HG03521 (cell line): ENCODE data around the gene TDRD7.

Source experiments
- ATAC-seq: cut with Tn5 transposase; IDR thresholded peaks from one replicate; pipeline ENCODE4 v1.9.1; 2021; ENCODE audit warnings: mild to moderate bottlenecking, moderate library complexity; ENCODE audit not compliant: unreplicated experiment

The TDRD7 gene

DNA sequence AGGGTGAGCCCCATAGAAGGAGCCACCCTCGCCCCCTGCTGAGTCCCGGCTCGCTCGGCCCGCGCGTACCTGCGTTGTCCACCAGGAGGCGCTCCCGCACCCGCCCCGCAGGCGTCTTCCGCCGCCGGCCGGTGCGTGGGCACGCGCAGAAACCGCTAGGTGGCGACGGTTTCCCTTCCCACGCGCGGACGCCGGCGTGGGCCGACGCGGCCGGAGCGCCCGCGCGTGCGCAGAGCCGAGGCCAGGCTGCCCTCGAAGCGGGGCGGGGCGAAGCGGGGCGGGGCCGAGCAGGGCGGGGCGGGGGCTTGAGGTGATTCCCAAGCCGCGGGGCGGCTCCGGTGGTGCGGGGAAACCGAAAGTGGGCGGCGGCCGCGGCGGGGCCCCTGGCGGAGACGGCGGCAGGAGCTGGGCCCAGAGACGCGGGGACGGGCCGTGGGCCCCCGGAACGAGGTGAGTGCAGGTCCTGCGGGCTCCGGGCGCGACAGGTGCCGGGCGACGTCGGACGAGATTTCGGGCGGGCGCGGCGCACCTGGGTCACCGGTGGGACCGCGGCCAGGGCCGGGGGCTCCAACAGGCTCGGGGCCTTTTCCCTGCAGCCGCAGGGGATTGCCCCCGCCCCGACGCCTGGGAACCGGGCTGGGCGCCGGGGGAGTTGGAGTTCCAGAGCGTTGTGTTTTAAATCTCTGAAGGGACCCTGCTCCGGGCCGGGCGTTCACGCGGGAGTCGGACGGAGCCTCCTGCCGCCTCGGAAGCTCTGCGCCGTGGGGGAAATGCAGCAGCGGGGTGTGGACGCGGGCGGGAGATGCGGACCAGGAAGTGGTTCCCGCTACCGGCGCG is at the start of gene TDRD7:
TDRD7 (plus strand) TSS at position 308 of the 837 bp plus-strand sequence. CDS start 16,370 bp downstream, outside the sequence.
- ATAC-seq, result peak; percentile 87

- no peak for ATAC-seq
These were observed 48.9 kb upstream of the TDRD7 start for GRCh38 chr9:97362777-97363545.

GRCh38 chr9:97363661-97364299 is 48.1 kb upstream of the TDRD7 start:
- no peak for ATAC-seq

GRCh38 chr9:97364769-97365490 is 47.0 kb upstream of the TDRD7 start:
- ATAC-seq, result no peak

DNA sequence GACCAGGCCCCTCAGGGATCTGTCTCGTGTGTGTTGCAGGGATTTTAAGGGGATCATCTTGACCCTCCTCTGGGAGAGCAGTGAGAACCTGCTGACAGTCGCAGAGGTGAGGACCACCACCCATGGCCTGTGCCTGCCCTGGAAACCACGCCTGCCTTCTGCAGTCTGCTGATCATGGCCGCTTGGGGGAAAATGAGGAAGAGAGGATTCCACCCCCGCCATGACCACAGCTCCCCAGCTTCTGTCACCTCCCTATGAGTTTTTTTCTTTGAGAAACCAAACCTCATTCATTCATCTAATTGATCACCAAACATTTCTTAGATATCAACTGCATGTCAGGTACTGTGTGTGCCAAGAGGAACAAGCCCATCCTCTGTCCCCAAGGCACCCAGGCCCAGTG is 46.3 kb upstream of the TDRD7 start:
- ATAC-seq, result no peak

GRCh38 chr9:97366476-97366875 is 45.4 kb upstream of the TDRD7 start:
- no peak for ATAC-seq

DNA sequence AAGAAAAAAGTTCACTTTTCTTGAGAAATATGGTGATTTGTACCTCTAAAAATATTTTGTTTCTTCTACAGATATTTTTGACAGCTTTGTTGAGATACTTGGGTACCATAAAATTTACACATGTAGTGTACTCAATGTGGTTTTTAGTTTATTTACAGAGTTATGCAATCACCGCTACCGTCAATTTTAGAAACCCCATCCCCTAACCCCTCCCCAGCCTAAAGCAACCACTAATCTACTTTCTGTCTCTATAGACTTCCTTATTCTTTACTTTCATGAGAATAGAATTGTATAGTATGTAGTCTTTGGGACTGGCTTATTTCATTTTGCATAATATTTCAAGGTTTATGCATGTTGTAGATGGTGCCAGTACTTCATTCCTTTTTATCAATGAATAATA is 45.0 kb upstream of the TDRD7 start:
- no peak for ATAC-seq

DNA sequence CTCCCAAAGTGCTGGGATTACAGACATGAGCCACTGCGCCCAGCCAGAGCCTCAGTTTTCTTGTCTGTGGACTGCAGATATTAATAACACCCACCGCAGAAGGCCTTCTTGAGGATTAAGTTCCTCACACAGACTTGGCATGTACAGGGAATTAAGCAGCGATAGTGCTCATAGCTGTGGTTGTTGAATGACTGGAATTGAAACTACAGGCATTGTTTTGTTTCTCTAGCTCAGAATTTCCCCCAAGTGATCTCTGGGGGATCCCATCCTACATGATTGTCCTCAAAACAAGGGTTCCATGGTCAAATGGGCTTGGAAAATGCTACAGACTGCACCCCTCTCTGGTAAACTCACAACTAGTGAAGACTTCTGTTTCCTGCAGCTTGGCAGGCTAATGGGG is 44.2 kb upstream of the TDRD7 start:
- ATAC-seq, result no peak

GRCh38 chr9:97368964-97369363 is 42.9 kb upstream of the TDRD7 start:
- no peak for ATAC-seq

GRCh38 chr9:97372580-97372979 is 39.3 kb upstream of the TDRD7 start:
- no peak for ATAC-seq

DNA sequence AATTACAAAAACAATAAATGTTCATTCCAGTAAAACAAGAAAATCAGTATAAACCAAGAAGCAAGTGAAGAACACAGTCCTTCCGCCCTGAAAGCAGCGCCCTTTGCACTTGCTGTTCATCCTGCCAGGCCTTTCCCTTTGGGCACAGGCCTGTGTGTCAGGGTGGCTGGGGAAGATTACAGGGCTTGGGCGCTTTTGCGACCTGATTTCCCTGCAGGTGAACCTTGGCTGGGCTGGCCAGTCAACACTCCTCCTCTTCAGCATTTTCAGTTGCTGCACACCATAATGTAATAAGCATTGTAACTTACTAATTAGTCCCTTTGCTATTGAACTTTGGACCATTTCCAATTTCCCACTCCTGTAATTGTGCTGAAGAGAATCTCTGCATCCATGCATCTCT is 38.6 kb upstream of the TDRD7 start:
- no peak for ATAC-seq

DNA sequence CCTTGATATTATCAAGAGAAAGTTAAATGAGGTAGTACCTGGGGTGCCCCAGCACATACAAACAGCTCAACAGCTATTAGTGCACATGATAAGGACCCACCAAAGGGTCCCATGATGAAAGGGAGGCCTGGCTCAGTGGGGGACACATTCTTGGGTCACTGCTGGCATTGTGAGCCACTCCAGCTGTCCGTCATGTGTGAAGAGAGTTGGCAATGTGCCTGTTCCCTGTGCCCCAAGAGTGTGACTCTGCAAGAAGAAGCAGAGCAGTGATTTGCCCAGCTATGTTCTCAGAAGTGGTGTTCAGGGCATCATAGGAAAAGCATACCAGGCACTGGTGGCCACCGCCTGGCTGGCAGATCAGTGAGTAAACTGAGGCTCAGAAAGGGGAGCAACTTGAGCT is 37.1 kb upstream of the TDRD7 start:
- ATAC-seq, result no peak

DNA sequence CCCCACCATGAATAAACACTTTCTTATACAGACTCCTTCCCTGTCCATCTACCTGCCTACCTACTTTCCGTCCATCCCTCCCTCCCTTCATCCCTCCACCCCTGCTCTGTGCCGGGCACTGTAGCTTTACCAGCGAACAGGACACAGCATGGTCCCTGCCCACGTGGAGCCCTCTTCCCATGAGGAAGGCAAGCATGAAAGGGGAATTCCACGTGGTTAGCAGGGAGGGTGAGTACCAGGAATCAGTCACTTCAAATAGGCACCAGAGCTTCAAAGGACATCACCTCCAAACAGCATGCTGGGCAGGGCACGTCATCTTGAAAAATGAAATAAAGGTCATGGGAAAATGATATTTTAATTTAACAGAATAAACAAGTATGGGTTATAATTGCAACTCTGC is 35.0 kb upstream of the TDRD7 start:
- no peak for ATAC-seq

- ATAC-seq, result no peak
These were observed 29.7 kb upstream of the TDRD7 start for GRCh38 chr9:97382099-97382718.

DNA sequence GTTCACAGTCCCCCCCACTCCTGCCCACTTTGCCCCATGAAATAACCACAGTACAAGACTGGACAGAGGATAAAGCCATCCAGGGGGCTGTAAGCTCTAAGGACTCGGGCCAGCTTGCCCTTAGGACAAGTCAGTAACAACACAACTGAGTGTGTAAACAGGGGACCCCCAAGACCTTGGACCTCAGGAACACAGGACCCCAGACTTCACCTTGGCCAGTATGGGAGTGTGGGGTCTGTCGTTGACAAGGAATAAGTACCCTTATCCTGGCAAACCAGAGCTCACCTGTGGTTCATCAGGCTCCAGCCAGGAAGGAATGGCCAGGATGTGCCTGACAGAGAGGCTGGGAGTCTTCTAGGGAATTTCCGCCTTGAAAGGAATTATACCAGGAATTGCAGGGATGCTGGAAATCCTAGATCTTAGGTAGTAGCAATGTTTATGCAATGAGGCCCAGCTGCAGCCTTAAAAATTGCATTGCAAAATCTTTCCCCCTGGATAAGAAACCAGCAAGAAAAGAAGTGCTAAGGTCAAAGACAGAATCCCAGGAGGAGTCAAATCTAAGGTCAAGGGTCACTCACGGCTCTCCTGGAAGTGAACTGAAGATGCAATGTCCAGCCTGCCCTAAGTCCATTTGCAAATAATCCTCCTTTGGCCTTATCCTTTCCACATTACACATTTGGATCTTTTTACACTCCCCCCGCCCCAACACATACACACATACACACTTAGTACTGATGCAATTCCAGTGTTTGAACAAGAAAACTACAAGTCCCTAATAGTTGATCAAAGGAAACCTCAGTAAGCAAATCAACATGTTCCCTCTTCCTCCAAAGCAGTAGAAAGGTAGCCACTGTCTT is 27.3 kb upstream of the TDRD7 start:
- no peak for ATAC-seq

GRCh38 chr9:97385626-97386264 is 26.2 kb upstream of the TDRD7 start:
- no peak for ATAC-seq

GRCh38 chr9:97386265-97386633 is 25.6 kb upstream of the TDRD7 start:
- no peak for ATAC-seq

- ATAC-seq, result no peak
These were observed 25.0 kb upstream of the TDRD7 start for GRCh38 chr9:97386733-97387503.

DNA sequence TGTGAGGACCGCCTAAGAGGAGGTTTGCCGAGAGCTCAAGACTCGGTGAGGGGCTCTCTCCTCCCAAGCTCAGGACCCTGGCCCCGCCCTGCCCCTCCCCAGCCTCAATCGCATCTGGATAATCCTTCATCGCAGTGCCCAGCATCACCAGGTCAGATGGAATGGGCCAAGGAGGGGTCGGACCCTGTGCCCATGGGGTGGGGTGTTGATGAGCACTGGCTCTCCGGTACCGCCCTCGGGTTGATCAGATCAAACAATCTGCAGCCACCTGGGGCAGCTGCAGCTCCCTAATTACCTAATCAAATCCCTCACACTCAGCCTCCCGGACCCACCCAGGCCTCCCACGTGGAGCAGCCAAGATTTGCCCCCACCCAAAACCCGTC is 24.4 kb upstream of the TDRD7 start:
- ATAC-seq, result no peak
